Stimulated activated naive CD4-positive, alpha-beta T cell (primary cell): ENCODE results near the gene UMODL1.
"Not testable (repeated sequence)": the region's sequence is repeated elsewhere in the genome, so short reads cannot be mapped to it uniquely, and the experiment has no call there.

Source experiments
- DNase-seq, 6 experiments: peaks; one replicate each; lab custom pipeline; 2025; lab: John Stamatoyannopoulos, UW

Gene UMODL1

GRCh38 chr21:42059141-42059540 lies 12.0 kb upstream of the UMODL1 start:
- DNase-seq = no peak

- no peak for DNase-seq
These were observed 11.4 kb upstream of the UMODL1 start for GRCh38 chr21:42059721-42060120.

- DNase-seq = no peak
These were observed 11.0 kb upstream of the UMODL1 start for GRCh38 chr21:42060166-42060565.

- peak in 1 of 6 experiments; percentile 7 for DNase-seq
These were observed 9.7 kb upstream of the UMODL1 start for GRCh38 chr21:42061195-42061985.

GRCh38 chr21:42061986-42062235 lies 9.2 kb upstream of the UMODL1 start:
- no peak for DNase-seq

- DNase-seq = peak; percentile 86 to 98 (median 94)
These were observed 8.7 kb upstream of the UMODL1 start for GRCh38 chr21:42062236-42063022.

- peak in 3 of 6 experiments; percentile 14 to 39 (median 19) for DNase-seq
These were observed 7.9 kb upstream of the UMODL1 start for GRCh38 chr21:42063191-42063570.

- DNase-seq = peak; percentile 24 to 71 (median 50)
These were observed 7.3 kb upstream of the UMODL1 start for GRCh38 chr21:42063571-42064521.

- no peak for DNase-seq
These were observed 4.6 kb upstream of the UMODL1 start for GRCh38 chr21:42066521-42066920.

GRCh38 chr21:42067531-42068255 lies 3.4 kb upstream of the UMODL1 start:
- no peak for DNase-seq

- no peak for DNase-seq
These were observed 2.9 kb upstream of the UMODL1 start for GRCh38 chr21:42068256-42068545.

GRCh38 chr21:42068592-42068991 lies 2.5 kb upstream of the UMODL1 start:
- DNase-seq = no peak

- DNase-seq = no peak
These were observed 1.8 kb upstream of the UMODL1 start for GRCh38 chr21:42069327-42069726.

GRCh38 chr21:42069843-42070242 lies 1.3 kb upstream of the UMODL1 start:
- DNase-seq = no peak

GRCh38 chr21:42073145-42074099 lies 2.3 kb downstream of the UMODL1 start:
- DNase-seq = no peak

GRCh38 chr21:42075686-42076471 lies 4.8 kb downstream of the UMODL1 start:
- DNase-seq = no peak

GRCh38 chr21:42077685-42078238 lies 6.6 kb downstream of the UMODL1 start:
- DNase-seq = not testable (repeated sequence)

GRCh38 chr21:42078247-42079007 lies 7.3 kb downstream of the UMODL1 start:
- DNase-seq = not testable (repeated sequence)
